Spinal cord (tissue), 10 donors: ENCODE data around the gene SLC8A1. TPM values are rescaled to one million over a fixed set of nuclear protein-coding genes. Genes with fewer than 3 reads are reported as not detected.

Experiments used
- DNase-seq, 6 donors: peaks; one replicate each; pipeline versions ENCODE4 v3.0.0 to v3.0.0-alpha.2; 2013 to 2015; ENCODE audit warnings: low spot score in 6 of 6, low read depth in 4 of 6
- H3K27ac ChIP-seq: one replicate; pipeline ENCODE4 v1.5.1; 2013; ENCODE audit warnings: low read depth, low read length, control low read depth
- H3K27me3 ChIP-seq: one replicate; pipeline ENCODE4 v1.6.1; 2013; ENCODE audit warnings: low read length; ENCODE audit not compliant: control insufficient read depth, insufficient read depth
- H3K36me3 ChIP-seq: one replicate; pipeline ENCODE4 v1.6.1; 2013; ENCODE audit warnings: low read length; ENCODE audit not compliant: control insufficient read depth, insufficient read depth
- H3K4me1 ChIP-seq: one replicate; pipeline ENCODE4 v1.6.1; 2013; ENCODE audit warnings: low read length; ENCODE audit not compliant: control insufficient read depth, insufficient read depth
- H3K4me3 ChIP-seq: one replicate; pipeline ENCODE4 v1.5.1; 2013; ENCODE audit warnings: low read depth, low read length, control low read depth
- H3K9me3 ChIP-seq: one replicate; pipeline ENCODE4 v1.6.1; 2013; ENCODE audit warnings: low read length; ENCODE audit not compliant: control insufficient read depth, insufficient read depth
- WGBS: methylation state at CpG from one replicate; pipeline ENCODE4 v1.1.5; 2013; ENCODE audit warnings: missing lambda C conversion rate; ENCODE audit not compliant: insufficient coverage; 5-methylcytosine and 5-hydroxymethylcytosine counted together
- polyA plus RNA-seq, 2 donors: library from polyadenylated mRNA; unstranded; fragments of 120-200 nt; gene quantifications; one replicate each; pipeline ENCODE4 v1.2.1, GENCODE V29; 2013; ENCODE audit not compliant: insufficient read length in 2 of 2
- total RNA-seq, 2 donors: library from RNA; depleted of rRNA in 1 of 2; stranded (reverse); fragments of 120-200 nt in 1 of 2; fragments of >200 nt in 1 of 2; gene quantifications; one replicate each; pipeline versions ENCODE4 v1.2.3 to v1.2.4, GENCODE V29; 2013 to 2014
- donor health status: healthy.

SLC8A1 gene
- total and polyA plus RNA-seq, 4 donors: 21.9 to 137 (median 56.3) TPM

- no peaks in the 10 kb centered on the region for H3K36me3 ChIP-seq
- peak overlapping the region; percentile 52 for H3K27ac ChIP-seq
- H3K4me3 ChIP-seq: no peak overlapping the region
- no peaks in the 10 kb centered on the region for H3K27me3 ChIP-seq
- H3K9me3 ChIP-seq: no peaks in the 10 kb centered on the region
- H3K4me1 ChIP-seq: peaks cover 3% of the 10 kb centered on the region
- WGBS: 6% methylated on average over 2 of the region's 4 CpGs
- peak in 2 of 6 donors; percentile 39 to 43 for DNase-seq
Measured at GRCh38 chr2:40130251-40130994, 321.5 kb downstream of the SLC8A1 start.

DNA sequence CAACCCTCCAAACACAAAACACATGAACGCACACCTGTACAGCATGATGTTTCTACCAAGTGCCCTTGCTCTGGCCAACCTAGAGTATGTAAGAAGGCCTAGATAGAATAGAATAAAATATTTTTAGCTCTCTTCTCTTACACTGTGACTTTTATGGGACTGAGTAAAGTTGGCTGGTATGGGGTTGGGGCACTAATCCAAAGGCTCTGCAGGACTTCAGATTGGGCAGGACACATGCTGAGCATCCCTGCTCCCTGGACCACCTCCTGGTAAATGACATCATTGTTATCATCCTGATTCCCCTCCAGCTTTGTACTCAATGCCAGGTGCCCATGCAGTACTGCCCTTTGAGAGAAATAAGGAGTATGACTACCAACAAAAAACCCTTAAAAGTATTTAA, 322.2 kb downstream of the SLC8A1 start:
- Histone ChIP-seq H3K4me3 (no peak overlapping the region), H3K27ac (no peak overlapping the region), H3K36me3 (no peaks in the 10 kb centered on the region), H3K27me3 (no peaks in the 10 kb centered on the region), H3K4me1 (peaks cover 3% of the 10 kb centered on the region), H3K9me3 (no peaks in the 10 kb centered on the region)
- no CpG with 5 or more reads among the region's 1 CpG for WGBS
- DNase-seq: peak in 1 of 6 donors; percentile 17

DNA sequence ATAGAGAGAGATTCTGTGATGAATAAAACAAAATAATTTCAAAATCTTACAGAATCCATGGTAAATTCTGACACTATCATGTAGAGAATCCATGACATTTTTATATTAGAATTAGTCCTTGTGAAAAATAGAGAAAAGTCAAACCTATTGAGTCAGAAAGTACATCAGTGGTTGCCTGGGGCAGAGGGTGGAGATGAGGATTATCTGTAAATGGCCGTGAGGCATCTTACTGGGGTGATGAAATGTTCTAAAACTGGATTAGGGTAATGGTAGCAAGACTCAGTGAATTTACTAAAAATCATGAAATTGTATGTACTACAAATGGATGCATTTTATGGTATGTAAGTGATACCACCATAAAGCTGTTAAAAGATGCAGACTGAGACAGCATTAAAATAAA, 323.1 kb downstream of the SLC8A1 start:
- DNase-seq: no peak
- no peaks in the 10 kb centered on the region for H3K36me3 ChIP-seq
- no peaks in the 10 kb centered on the region for H3K9me3 ChIP-seq
- peaks cover 3% of the 10 kb centered on the region for H3K4me1 ChIP-seq
- H3K27me3 ChIP-seq: no peaks in the 10 kb centered on the region
- no peak overlapping the region for H3K27ac ChIP-seq
- no peak overlapping the region for H3K4me3 ChIP-seq
- WGBS: 100% methylated on average over 1 of the region's 1 CpG

GRCh38 chr2:40127890-40128557, 323.9 kb downstream of the SLC8A1 start:
- 79% methylated on average over 3 of the region's 5 CpGs for whole genome bisulfite sequencing
- no peaks in the 10 kb centered on the region for H3K36me3 ChIP-seq
- H3K27ac ChIP-seq: no peak overlapping the region
- H3K4me1 ChIP-seq: peaks cover 3% of the 10 kb centered on the region
- peak in 2 of 6 donors; percentile 59 to 74 for DNase-seq
- no peaks in the 10 kb centered on the region for H3K27me3 ChIP-seq
- no peaks in the 10 kb centered on the region for H3K9me3 ChIP-seq
- H3K4me3 ChIP-seq: no peak overlapping the region

DNA sequence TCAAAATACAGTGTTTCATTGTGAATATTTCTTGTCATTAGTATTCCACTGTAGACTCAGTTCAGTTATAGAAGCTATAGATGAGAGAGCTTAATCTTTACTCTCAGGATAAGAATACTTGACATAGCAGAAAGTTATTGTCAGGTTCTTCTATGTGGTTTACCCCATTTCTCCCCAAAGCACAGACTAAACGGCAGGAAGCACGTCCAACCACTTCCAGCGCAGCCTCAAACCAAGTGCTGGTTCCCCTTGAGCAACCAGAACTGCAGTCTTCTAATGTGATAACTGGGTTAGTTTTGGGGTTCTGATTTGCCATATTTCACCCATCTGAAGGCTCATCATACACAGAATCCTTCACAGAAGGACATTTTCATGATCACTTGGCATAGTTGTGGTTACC, 324.7 kb downstream of the SLC8A1 start:
- Histone ChIP-seq H3K4me1 (peaks cover 3% of the 10 kb centered on the region), H3K27ac (no peak overlapping the region), H3K4me3 (no peak overlapping the region), H3K9me3 (no peaks in the 10 kb centered on the region), H3K36me3 (peaks cover under 1% of the 10 kb centered on the region), H3K27me3 (no peaks in the 10 kb centered on the region)
- DNase-seq: no peak
- WGBS: no CpG with 5 or more reads among the region's 3 CpGs

- H3K27me3 ChIP-seq: no peaks in the 10 kb centered on the region
- H3K36me3 ChIP-seq: peaks cover 2% of the 10 kb centered on the region
- H3K9me3 ChIP-seq: no peaks in the 10 kb centered on the region
- WGBS: no CpG with 5 or more reads among the region's 3 CpGs
- H3K4me1 ChIP-seq: peaks cover 3% of the 10 kb centered on the region
- no peak overlapping the region for H3K4me3 ChIP-seq
- DNase-seq: no peak
- H3K27ac ChIP-seq: no peak overlapping the region
Measured at GRCh38 chr2:40126006-40126405, 325.9 kb downstream of the SLC8A1 start.

DNA sequence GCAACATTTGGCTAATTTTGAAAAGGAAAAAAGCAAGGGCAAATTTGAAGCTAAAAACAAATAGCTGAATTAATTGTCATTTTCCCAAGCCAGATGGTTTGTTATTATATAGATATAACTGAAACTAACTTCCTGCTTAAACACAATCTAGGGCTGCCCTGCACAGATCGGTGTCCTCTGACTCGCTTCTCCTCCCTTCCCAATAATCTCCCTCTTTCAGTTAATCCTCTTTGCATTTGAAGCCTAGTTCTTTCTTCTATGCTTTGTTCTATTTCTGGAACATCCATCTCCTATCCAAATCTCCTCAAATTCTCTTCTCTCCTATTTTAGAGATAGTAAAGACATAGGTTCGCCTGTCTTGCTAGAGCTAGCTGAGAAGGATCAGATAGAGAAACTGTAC, 328.1 kb downstream of the SLC8A1 start:
- no peak overlapping the region for H3K27ac ChIP-seq
- H3K36me3 ChIP-seq: peaks cover 2% of the 10 kb centered on the region
- no peak overlapping the region for H3K4me3 ChIP-seq
- peaks cover under 1% of the 10 kb centered on the region for H3K4me1 ChIP-seq
- H3K9me3 ChIP-seq: no peaks in the 10 kb centered on the region
- no peaks in the 10 kb centered on the region for H3K27me3 ChIP-seq
- no CpG with 5 or more reads among the region's 3 CpGs for whole genome bisulfite sequencing
- DNase-seq: peak in 1 of 6 donors; percentile 27

- whole genome bisulfite sequencing: no CpG with 5 or more reads among the region's 1 CpG
- H3K9me3 ChIP-seq: no peaks in the 10 kb centered on the region
- no peaks in the 10 kb centered on the region for H3K27me3 ChIP-seq
- no peak overlapping the region for H3K4me3 ChIP-seq
- H3K4me1 ChIP-seq: peaks cover 3% of the 10 kb centered on the region
- no peak overlapping the region for H3K27ac ChIP-seq
- peaks cover 2% of the 10 kb centered on the region for H3K36me3 ChIP-seq
- DNase-seq: peak in 1 of 6 donors; percentile 18
Measured at GRCh38 chr2:40123326-40123725, 328.6 kb downstream of the SLC8A1 start.

- H3K4me3 ChIP-seq: no peak overlapping the region
- no peaks in the 10 kb centered on the region for H3K27me3 ChIP-seq
- peaks cover 2% of the 10 kb centered on the region for H3K36me3 ChIP-seq
- H3K4me1 ChIP-seq: peaks cover 3% of the 10 kb centered on the region
- H3K27ac ChIP-seq: no peak overlapping the region
- no peak for DNase-seq
- no peaks in the 10 kb centered on the region for H3K9me3 ChIP-seq
- WGBS: 100% methylated on average over 3 of the region's 5 CpGs
Measured at GRCh38 chr2:40120957-40121356, 330.9 kb downstream of the SLC8A1 start.

GRCh38 chr2:40120026-40120425, 331.9 kb downstream of the SLC8A1 start:
- WGBS: 90% methylated on average over 1 of the region's 3 CpGs
- peaks cover 6% of the 10 kb centered on the region for H3K36me3 ChIP-seq
- peak in 1 of 6 donors; percentile 51 for DNase-seq
- H3K4me1 ChIP-seq: peaks cover 3% of the 10 kb centered on the region
- no peak overlapping the region for H3K27ac ChIP-seq
- H3K9me3 ChIP-seq: no peaks in the 10 kb centered on the region
- no peaks in the 10 kb centered on the region for H3K27me3 ChIP-seq
- no peak overlapping the region for H3K4me3 ChIP-seq
